Parathyroid adenoma (tissue), 2 donors: ENCODE measurements around the gene SLC16A12.

Experiments used
- H2AFZ ChIP-seq: fragments of 300-600 bp; sonication (generic); one replicate; pipeline ENCODE4 v1.7.0; 2017; ENCODE audit warnings: antibody characterized with exemption, mild to moderate bottlenecking
- H3K27ac ChIP-seq: fragments of 300-600 bp; sonication (generic); one replicate; pipeline ENCODE4 v1.7.0; 2017
- H3K27me3 ChIP-seq: fragments of 300-600 bp; sonication (generic); one replicate; pipeline ENCODE4 v1.7.0; 2017; ENCODE audit warnings: low read length; ENCODE audit not compliant: control insufficient read depth, insufficient read depth
- H3K36me3 ChIP-seq: fragments of 300-600 bp; sonication (generic); one replicate; pipeline ENCODE4 v1.7.0; 2017; ENCODE audit warnings: low read length; ENCODE audit not compliant: control insufficient read depth, insufficient read depth
- H3K4me1 ChIP-seq: fragments of 300-600 bp; sonication (generic); one replicate; pipeline ENCODE4 v1.7.0; 2017; ENCODE audit warnings: control low read depth
- H3K4me2 ChIP-seq: fragments of 300-600 bp; sonication (generic); one replicate; pipeline ENCODE4 v1.7.0; 2017; ENCODE audit warnings: low read length
- H3K4me3 ChIP-seq: fragments of 300-600 bp; sonication (generic); one replicate; pipeline ENCODE4 v1.7.0; 2017; ENCODE audit warnings: low read depth, low read length
- H3K79me2 ChIP-seq: fragments of 300-600 bp; sonication (generic); one replicate; pipeline ENCODE4 v1.7.0; 2017; ENCODE audit warnings: control low read depth
- H3K9ac ChIP-seq: fragments of 300-600 bp; sonication (generic); one replicate; pipeline ENCODE4 v1.7.0; 2017; ENCODE audit warnings: mild to moderate bottlenecking
- H3K9me3 ChIP-seq: fragments of 300-600 bp; sonication (generic); one replicate; pipeline ENCODE4 v1.7.0; 2017; ENCODE audit warnings: low read length; ENCODE audit not compliant: control insufficient read depth
- CTCF ChIP-seq: fragments of 300-600 bp; sonication (generic); IDR thresholded peaks from one replicate; pipeline ENCODE4 v1.7.0; 2017; ENCODE audit warnings: antibody characterized with exemption, mild to moderate bottlenecking
- donor health status: primary hyperparathyroidism.

Gene SLC16A12

DNA sequence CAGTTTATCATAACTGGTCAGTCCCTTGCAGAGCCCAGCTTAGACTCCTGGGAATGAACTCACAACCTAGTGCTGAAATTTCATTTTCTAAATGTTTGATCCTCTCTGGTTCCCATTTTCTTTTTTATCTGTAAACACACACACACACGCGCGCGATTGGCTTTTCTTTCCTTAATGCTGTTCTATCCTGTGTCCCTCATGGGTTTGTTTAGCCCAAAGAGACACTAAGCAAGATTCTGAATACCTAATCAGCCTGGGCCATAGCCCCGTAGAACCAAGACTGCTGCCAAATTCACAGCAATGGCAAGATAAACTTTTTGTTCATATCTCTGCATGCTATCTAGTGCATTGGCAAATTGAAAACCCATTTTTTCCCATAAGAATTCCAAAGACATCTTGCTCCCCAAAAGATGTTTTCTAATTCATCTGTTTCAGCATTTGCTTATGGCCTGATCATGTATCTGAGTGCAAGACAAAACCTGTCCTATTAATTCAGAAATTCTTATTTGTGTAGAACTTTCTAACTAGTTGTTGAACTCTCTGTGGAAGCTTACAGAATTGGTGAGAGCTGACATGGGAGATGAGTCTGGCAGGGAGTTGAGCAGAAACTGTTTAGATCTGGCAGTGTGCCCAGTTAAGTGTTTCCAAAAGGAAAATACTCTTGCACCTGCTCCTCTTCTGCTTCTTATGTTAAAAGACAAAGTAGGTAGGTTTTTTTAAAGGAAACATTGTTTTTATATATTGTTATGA is 144.7 kb downstream of the SLC16A12 start:
- Histone ChIP-seq H2AFZ (peak overlapping the region; percentile 49), H3K4me3 (no peak overlapping the region), H3K4me1 (peaks cover 9% of the 10 kb centered on the region), H3K27me3 (no peaks in the 10 kb centered on the region), H3K4me2 (no peak overlapping the region), H3K36me3 (no peaks in the 10 kb centered on the region), H3K9ac (no peak overlapping the region), H3K79me2 (peaks cover 6% of the 10 kb centered on the region), H3K27ac (no peak overlapping the region), H3K9me3 (no peaks in the 10 kb centered on the region)
- no peak for TF ChIP-seq CTCF

GRCh38 chr10:89389254-89389653 is 146.1 kb downstream of the SLC16A12 start:
- H3K27me3 ChIP-seq, result no peaks in the 10 kb centered on the region
- no peak overlapping the region for H3K4me2 ChIP-seq
- H3K79me2 ChIP-seq, result peaks cover 6% of the 10 kb centered on the region
- peak; percentile 44 for TF ChIP-seq CTCF
- H3K9ac ChIP-seq, result no peak overlapping the region
- peaks cover 9% of the 10 kb centered on the region for H3K4me1 ChIP-seq
- no peaks in the 10 kb centered on the region for H3K36me3 ChIP-seq
- H3K9me3 ChIP-seq, result no peaks in the 10 kb centered on the region
- no peak overlapping the region for H3K27ac ChIP-seq
- no peak overlapping the region for H2AFZ ChIP-seq
- H3K4me3 ChIP-seq, result no peak overlapping the region

GRCh38 chr10:89388806-89389205 is 146.6 kb downstream of the SLC16A12 start:
- Histone ChIP-seq H2AFZ (no peak overlapping the region), H3K27me3 (no peaks in the 10 kb centered on the region), H3K4me1 (peaks cover 9% of the 10 kb centered on the region), H3K9ac (no peak overlapping the region), H3K9me3 (no peaks in the 10 kb centered on the region), H3K79me2 (peaks cover 6% of the 10 kb centered on the region), H3K27ac (no peak overlapping the region), H3K4me2 (no peak overlapping the region), H3K36me3 (no peaks in the 10 kb centered on the region), H3K4me3 (no peak overlapping the region)
- no peak for TF ChIP-seq CTCF

DNA sequence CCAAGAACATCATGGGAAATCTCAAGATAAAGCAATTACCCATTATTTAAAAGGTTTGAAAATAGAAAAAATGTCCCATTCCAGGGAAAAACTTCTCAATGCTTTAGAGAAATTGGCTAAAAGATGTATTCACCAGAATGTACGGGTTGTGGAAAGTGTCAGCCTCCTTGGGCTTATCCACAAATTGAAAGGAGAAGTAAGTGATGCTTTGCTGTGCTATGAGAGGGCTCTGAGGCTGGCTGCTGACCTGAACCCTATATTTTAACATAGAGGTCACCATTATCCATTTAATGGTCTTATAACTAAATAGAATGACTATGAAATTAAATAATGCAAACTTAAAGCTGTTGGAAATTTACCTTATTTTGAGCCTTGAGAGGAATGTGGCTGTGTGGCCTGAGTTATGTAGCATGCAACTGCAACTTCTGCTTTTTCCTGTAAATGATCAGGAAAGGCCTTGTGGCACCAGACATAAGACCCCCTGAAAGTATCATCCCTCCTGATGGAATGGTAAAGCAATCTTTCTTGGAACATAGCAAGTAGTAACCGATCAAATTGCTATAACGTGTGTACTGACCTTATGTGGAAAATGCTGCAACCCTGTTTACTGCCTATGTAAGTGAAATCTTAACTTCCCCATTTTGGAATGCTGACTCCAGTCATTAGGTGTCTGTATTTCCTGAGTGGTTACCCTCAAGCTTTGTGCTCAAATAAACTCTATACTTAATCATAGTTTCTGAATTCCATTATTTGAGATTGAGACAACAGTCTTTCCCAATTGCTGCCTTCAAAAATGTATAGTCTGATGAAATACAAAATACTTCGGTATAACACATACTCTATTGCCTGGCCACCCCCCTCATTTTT is 150.7 kb downstream of the SLC16A12 start:
- no peak overlapping the region for H3K4me3 ChIP-seq
- no peaks in the 10 kb centered on the region for H3K4me1 ChIP-seq
- H2AFZ ChIP-seq, result no peak overlapping the region
- no peaks in the 10 kb centered on the region for H3K79me2 ChIP-seq
- no peak for TF ChIP-seq CTCF
- no peaks in the 10 kb centered on the region for H3K27me3 ChIP-seq
- H3K4me2 ChIP-seq, result no peak overlapping the region
- H3K9me3 ChIP-seq, result no peaks in the 10 kb centered on the region
- no peak overlapping the region for H3K9ac ChIP-seq
- no peak overlapping the region for H3K27ac ChIP-seq
- H3K36me3 ChIP-seq, result no peaks in the 10 kb centered on the region
